SK-N-SH treated with all-trans-retinoic acid at 6 μM for 48 hours (cell line): ENCODE measurements around the gene TRMT11.

Source experiments
- ARNTL ChIP-seq: fragments of 450-650 bp; formaldehyde crosslinking; IDR thresholded peaks from 2 replicates; pipeline ENCODE4 v1.5.0; 2020; ENCODE audit warnings: low read depth, mild to moderate bottlenecking, moderate library complexity, borderline replicate concordance
- CREB5 ChIP-seq: fragments of 250-450 bp; sonication (Bioruptor Pico); IDR thresholded peaks from 2 replicates; pipeline ENCODE4 v1.5.1; 2020; ENCODE audit warnings: low read depth, mild to moderate bottlenecking, moderate library complexity
- CSDC2 ChIP-seq: fragments of 250-450 bp; sonication (Bioruptor Pico); IDR thresholded peaks from 2 replicates; pipeline ENCODE4 v1.5.0; 2020; ENCODE audit warnings: mild to moderate bottlenecking, moderate library complexity
- CSRNP3 ChIP-seq: fragments of 250-450 bp; sonication (Bioruptor Pico); IDR thresholded peaks from 2 replicates; pipeline ENCODE4 v1.5.1; 2021; ENCODE audit warnings: mild to moderate bottlenecking, moderate library complexity
- PATZ1 ChIP-seq: fragments of 250-450 bp; sonication (Bioruptor Pico); IDR thresholded peaks from 2 replicates; pipeline ENCODE4 v1.8.0; 2020; ENCODE audit warnings: mild to moderate bottlenecking, moderate library complexity, borderline replicate concordance
- POU6F1 ChIP-seq: fragments of 250-450 bp; sonication (Bioruptor Pico); IDR thresholded peaks from 2 replicates; pipeline ENCODE4 v1.8.0; 2021; ENCODE audit warnings: low read depth, mild to moderate bottlenecking, moderate library complexity, borderline replicate concordance
- PPARA ChIP-seq: fragments of 250-450 bp; sonication (Bioruptor Pico); IDR thresholded peaks from 2 replicates; pipeline ENCODE4 v1.5.0; 2020; ENCODE audit warnings: mild to moderate bottlenecking, borderline replicate concordance
- TCF4 ChIP-seq: fragments of 250-450 bp; sonication (Bioruptor Pico); IDR thresholded peaks from 2 replicates; pipeline ENCODE4 v1.8.0; 2021; ENCODE audit warnings: mild to moderate bottlenecking, moderate library complexity, borderline replicate concordance
- TOX ChIP-seq: fragments of 250-450 bp; sonication (Bioruptor Pico); IDR thresholded peaks from 2 replicates; pipeline ENCODE4 v1.8.0; 2021; ENCODE audit warnings: mild to moderate bottlenecking, moderate library complexity, borderline replicate concordance
- TSHZ2 ChIP-seq: fragments of 250-450 bp; sonication (Bioruptor Pico); IDR thresholded peaks from 2 replicates; pipeline ENCODE4 v1.5.0; 2020; ENCODE audit warnings: mild to moderate bottlenecking, moderate library complexity
- ZFP30 ChIP-seq: fragments of 450-650 bp; formaldehyde crosslinking; IDR thresholded peaks from 2 replicates; pipeline ENCODE4 v1.5.0; 2022; ENCODE audit warnings: mild to moderate bottlenecking, moderate library complexity
- ZNF70 ChIP-seq: fragments of 450-650 bp; formaldehyde crosslinking; IDR thresholded peaks from 2 replicates; pipeline ENCODE4 v1.5.0; 2020; ENCODE audit warnings: mild to moderate bottlenecking, moderate library complexity
- ZNF8 ChIP-seq: fragments of 450-650 bp; formaldehyde crosslinking; IDR thresholded peaks from 2 replicates; pipeline ENCODE4 v1.5.0; 2020; ENCODE audit warnings: mild to moderate bottlenecking, moderate library complexity

GRCh38 chr6:126017668-126018067 lies 31.3 kb downstream of the TRMT11 start:
- TF ChIP-seq CREB5 (CRISPR knock-in tag) (no peak), ZNF8 (CRISPR knock-in tag) (no peak), CSRNP3 (CRISPR knock-in tag) (no peak), CSDC2 (CRISPR knock-in tag) (no peak), TSHZ2 (CRISPR knock-in tag) (no peak), ARNTL (CRISPR knock-in tag) (no peak), ZFP30 (CRISPR knock-in tag) (no peak), ZNF70 (CRISPR knock-in tag) (no peak), POU6F1 (no peak), TOX (CRISPR knock-in tag) (no peak), TCF4 (no peak), PPARA (no peak), PATZ1 (CRISPR knock-in tag) (no peak)
